ENCODE data around the gene COL8A2.

Gene COL8A2

DNA sequence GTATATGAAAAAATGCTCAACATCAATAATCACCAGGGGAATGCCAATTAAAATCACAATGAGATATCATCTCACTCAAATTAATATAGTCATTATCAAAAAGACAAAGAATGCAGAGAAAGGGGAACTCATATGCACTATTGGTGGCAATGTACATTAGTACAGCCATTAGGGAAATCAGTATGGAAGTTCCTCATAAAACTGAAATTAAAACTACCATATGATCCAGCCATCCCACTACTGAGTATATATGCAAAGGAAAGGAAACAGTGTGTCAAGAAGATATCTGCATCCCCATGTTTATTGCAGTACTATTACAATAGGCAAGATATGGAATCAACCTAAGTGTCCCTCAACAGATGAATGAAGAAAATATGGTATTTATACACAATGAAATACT is 73.2 kb downstream of the COL8A2 start:
- Mint-ChIP-seq H3K9me3 (peaks cover 3% of the 10 kb centered on the region), H3K27ac (no peak overlapping the region), H3K4me1 (no peaks in the 10 kb centered on the region), H3K36me3 (peaks cover 51% of the 10 kb centered on the region), H3K4me3 (no peak overlapping the region)
- ATAC-seq (no peak), DNase-seq (ENCODE audit: low spot score in 2 of 2) (no peak)
